ENCODE data around the gene TADA1.

- TF ChIP-seq GATA3 (IDR thresholded peaks at IDR 0.05; ENCODE audit: low read depth, low read length) (no peak), GATA2 (IDR thresholded peaks at IDR 0.05; ENCODE audit: low read depth, low read length) (no peak)
Measured at GRCh38 chr1:166918956-166919316, 42.9 kb upstream of the TADA1 start.
